Measurements from ENCODE around the gene TMEM259. TPM values are rescaled to one million over a fixed set of nuclear protein-coding genes. Genes with fewer than 3 reads are reported as not detected.
A peak's percentile ranks its signal among the peaks of the same experiment; 100 is the strongest.

The TMEM259 gene
- total and polyA plus RNA-seq, 9 of the 15 experiments (the other 6 are each of a cell fraction or from before 2014, with no cell fraction given): 0.52 to 231 (median 63.6) TPM

GRCh38 chr19:1040476-1041271, 19.8 kb upstream of the TMEM259 start (continued):
- TF ChIP-seq SNRNP70 (optimal IDR thresholded peaks at IDR 0.05; ENCODE audit: low read depth, low read length) (peak; percentile 43), CHCHD3 (CRISPR knock-in tag; IDR thresholded peaks at IDR 0.05) (no peak), TRIM28 (IDR thresholded peaks at IDR 0.05) (0 out of 2 replicates have a peak, but pooled peaks have one; percentile 26), IRF9 (tag; IDR thresholded peaks at IDR 0.05) (no peak), ZNF592 (IDR thresholded peaks at IDR 0.05) (no peak), FOXM1 (IDR thresholded peaks at IDR 0.05; ENCODE audit: low read depth) (no peak; the same call in 1 of the 2 replicates), FOXM1 (CRISPR knock-in tag; IDR thresholded peaks at IDR 0.05; ENCODE audit: low read depth) (0 out of 2 replicates have a peak, but pooled peaks have one; percentile 14), ARID3A (IDR thresholded peaks at IDR 0.05; ENCODE audit: borderline replicate concordance, low read depth, low read length) (peak; percentile 58; the same call in 1 of the 2 replicates), KLF13 (tag; IDR thresholded peaks at IDR 0.05; ENCODE audit: borderline replicate concordance, low read depth) (0 out of 2 replicates have a peak, but pooled peaks have one; percentile 29), NFXL1 (CRISPR knock-in tag; IDR thresholded peaks at IDR 0.05) (no peak), BRD9 (IDR thresholded peaks at IDR 0.05; ENCODE audit: low read depth, partially characterized antibody) (peak; percentile 79), HMG20B (CRISPR knock-in tag; IDR thresholded peaks at IDR 0.05) (no peak), NCOA4 (IDR thresholded peaks at IDR 0.05; ENCODE audit: partially characterized antibody) (peak; percentile 73), MTA2 (IDR thresholded peaks at IDR 0.05; ENCODE audit: low read depth) (0 out of 2 replicates have a peak, but pooled peaks have one; percentile 26), SP2 (IDR thresholded peaks at IDR 0.05; ENCODE audit: extremely low read depth, low read depth, low read length, poor library complexity, severe bottlenecking) (peak; percentile 93), TAL1 (IDR thresholded peaks at IDR 0.05) (peak; percentile 71), LCOR (CRISPR knock-in tag; IDR thresholded peaks at IDR 0.05) (peak; percentile 94)
